ENCODE data around the gene NRXN2.
A peak's percentile ranks its signal among the peaks of the same experiment; 100 is the strongest.

Gene NRXN2

GRCh38 chr11:64744544-64745188 is 21.7 kb upstream of the NRXN2 start:
- DNase-seq, result peak; percentile 63
- Mint-ChIP-seq H3K27ac (peak overlapping the region; percentile 98), H3K36me3 (peaks cover 29% of the 10 kb centered on the region), H3K4me1 (peaks cover 50% of the 10 kb centered on the region), H3K27me3 (peaks cover 4% of the 10 kb centered on the region), H3K9me3 (no peaks in the 10 kb centered on the region), H3K4me3 (peak overlapping the region; percentile 98)
- CTCF ChIA-PET, result interaction anchor here (0.8 to 13.4 kb wide), 11 partner anchors 10 to 495 kb away, joined by 3 to 208 read pairs (median 6); partner anchors contain the start of genes CDC42BPG, PYGM and SF1

- peaks cover 35% of the 10 kb centered on the region for H3K36me3 Mint-ChIP-seq
- no peaks in the 10 kb centered on the region for H3K9me3 Mint-ChIP-seq
- DNase-seq, result peak; percentile 93
- H3K4me3 Mint-ChIP-seq, result peak within 1 kb of the TSS; percentile 98
- peak within 1 kb of the TSS; percentile 97 for H3K27ac Mint-ChIP-seq
- peaks cover 54% of the 10 kb centered on the region for H3K4me1 Mint-ChIP-seq
- H3K27me3 Mint-ChIP-seq, result peaks cover 4% of the 10 kb centered on the region
- CTCF ChIA-PET, result interaction anchor here (0.8 to 13.4 kb wide), 13 partner anchors 10 to 494 kb away, joined by 3 to 208 read pairs (median 4); partner anchors contain the start of genes CDC42BPG, PYGM and SF1
Measured at GRCh38 chr11:64743591-64744543, 20.9 kb upstream of the NRXN2 start, which contains the start of gene RASGRP2. TSS of gene RASGRP2 (minus strand) at chr11:64744142. CDS start at chr11:64742866, 1,276 bp downstream.

GRCh38 chr11:64742889-64743590 is 20.0 kb upstream of the NRXN2 start:
- Mint-ChIP-seq H3K36me3 (peaks cover 36% of the 10 kb centered on the region), H3K27me3 (peaks cover 4% of the 10 kb centered on the region), H3K27ac (no peak overlapping the region), H3K4me1 (peaks cover 53% of the 10 kb centered on the region), H3K4me3 (peak overlapping the region; percentile 96), H3K9me3 (no peaks in the 10 kb centered on the region)
- peak; percentile 81 for DNase-seq
- CTCF ChIA-PET, result interaction anchor here (1.2 to 13.4 kb wide), 9 partner anchors 9 to 103 kb away, joined by 3 to 208 read pairs (median 9); partner anchors contain the start of genes CDC42BPG, PYGM and SF1

- peak; percentile 62 for DNase-seq
- peak overlapping the region; percentile 14 for H3K27ac Mint-ChIP-seq
- H3K4me3 Mint-ChIP-seq, result peak overlapping the region; percentile 96
- peaks cover 4% of the 10 kb centered on the region for H3K27me3 Mint-ChIP-seq
- CTCF ChIA-PET, result interaction anchor here (1.2 to 13.4 kb wide), 6 partner anchors 24 to 102 kb away, joined by 3 to 208 read pairs (median 18); partner anchors contain the start of genes CDC42BPG, PYGM and SF1
- H3K9me3 Mint-ChIP-seq, result no peaks in the 10 kb centered on the region
- H3K36me3 Mint-ChIP-seq, result peaks cover 38% of the 10 kb centered on the region
- peaks cover 48% of the 10 kb centered on the region for H3K4me1 Mint-ChIP-seq
Measured at GRCh38 chr11:64742087-64742888, 19.3 kb upstream of the NRXN2 start.

- Mint-ChIP-seq H3K4me1 (peaks cover 42% of the 10 kb centered on the region), H3K9me3 (no peaks in the 10 kb centered on the region), H3K27ac (no peak overlapping the region), H3K27me3 (peaks cover 4% of the 10 kb centered on the region), H3K4me3 (peak overlapping the region; percentile 96), H3K36me3 (peaks cover 44% of the 10 kb centered on the region)
- DNase-seq, result no peak
- CTCF ChIA-PET, result interaction anchor here (1.1 to 13.4 kb wide), 4 partner anchors 16 to 52 kb away, joined by 3 to 208 read pairs (median 33); partner anchors contain the start of genes PYGM and SF1
Measured at GRCh38 chr11:64741375-64742086, 18.5 kb upstream of the NRXN2 start.

GRCh38 chr11:64739871-64740270 is 16.9 kb upstream of the NRXN2 start:
- DNase-seq, result no peak
- peaks cover 54% of the 10 kb centered on the region for H3K36me3 Mint-ChIP-seq
- CTCF ChIA-PET, result interaction anchor here (0.6 to 13.4 kb wide), 5 partner anchors 18 to 1655 kb away, joined by 3 to 208 read pairs (median 3); partner anchors contain the start of gene PYGM
- no peaks in the 10 kb centered on the region for H3K27me3 Mint-ChIP-seq
- peaks cover 37% of the 10 kb centered on the region for H3K4me1 Mint-ChIP-seq
- no peak overlapping the region for H3K4me3 Mint-ChIP-seq
- no peaks in the 10 kb centered on the region for H3K9me3 Mint-ChIP-seq
- peak overlapping the region; percentile 12 for H3K27ac Mint-ChIP-seq

GRCh38 chr11:64736654-64737053 is 13.7 kb upstream of the NRXN2 start:
- Mint-ChIP-seq H3K36me3 (peaks cover 65% of the 10 kb centered on the region), H3K9me3 (no peaks in the 10 kb centered on the region), H3K27me3 (no peaks in the 10 kb centered on the region), H3K4me3 (no peak overlapping the region), H3K4me1 (peaks cover 38% of the 10 kb centered on the region), H3K27ac (no peak overlapping the region)
- DNase-seq, result no peak
- CTCF ChIA-PET, result interaction anchor here (0.5 to 1.1 kb wide), 4 partner anchors 28 to 87 kb away, joined by 3 read pairs; no protein-coding TSS in a partner anchor

GRCh38 chr11:64735725-64736259 is 12.8 kb upstream of the NRXN2 start:
- Mint-ChIP-seq H3K36me3 (peaks cover 65% of the 10 kb centered on the region), H3K9me3 (no peaks in the 10 kb centered on the region), H3K4me3 (no peak overlapping the region), H3K4me1 (peaks cover 32% of the 10 kb centered on the region), H3K27ac (no peak overlapping the region), H3K27me3 (no peaks in the 10 kb centered on the region)
- DNase-seq, result no peak
- CTCF ChIA-PET, result interaction anchor here (0.6 to 1.1 kb wide), 2 partner anchors 29 to 86 kb away, joined by 3 read pairs; no protein-coding TSS in a partner anchor

GRCh38 chr11:64734811-64735724 is 12.1 kb upstream of the NRXN2 start:
- CTCF ChIA-PET, result interaction anchor here (0.6 to 2.4 kb wide), 2 partner anchors 9 to 26 kb away, joined by 3 to 10 read pairs; partner anchors contain the start of gene RASGRP2

GRCh38 chr11:64731601-64732000 is 8.6 kb upstream of the NRXN2 start:
- H3K36me3 Mint-ChIP-seq, result peaks cover 65% of the 10 kb centered on the region
- no peaks in the 10 kb centered on the region for H3K9me3 Mint-ChIP-seq
- H3K27ac Mint-ChIP-seq, result peak overlapping the region; percentile 19
- no peaks in the 10 kb centered on the region for H3K27me3 Mint-ChIP-seq
- CTCF ChIA-PET, result no interaction called here
- DNase-seq, result no peak
- no peak overlapping the region for H3K4me3 Mint-ChIP-seq
- H3K4me1 Mint-ChIP-seq, result peaks cover 20% of the 10 kb centered on the region

More at GRCh38 chr11:64734811-64735724, 12.1 kb upstream of the NRXN2 start:
- no peaks in the 10 kb centered on the region for H3K9me3 Mint-ChIP-seq
- no peak overlapping the region for H3K4me3 Mint-ChIP-seq
- H3K27me3 Mint-ChIP-seq, result no peaks in the 10 kb centered on the region
- peaks cover 65% of the 10 kb centered on the region for H3K36me3 Mint-ChIP-seq
- peaks cover 27% of the 10 kb centered on the region for H3K4me1 Mint-ChIP-seq
- peak overlapping the region; percentile 49 for H3K27ac Mint-ChIP-seq
- no peak for DNase-seq

- H3K4me3 Mint-ChIP-seq, result no peak overlapping the region
- no peaks in the 10 kb centered on the region for H3K27me3 Mint-ChIP-seq
- H3K4me1 Mint-ChIP-seq, result peaks cover 18% of the 10 kb centered on the region
- DNase-seq, result no peak
- H3K27ac Mint-ChIP-seq, result no peak overlapping the region
- CTCF ChIA-PET, result no interaction called here
- H3K36me3 Mint-ChIP-seq, result peaks cover 55% of the 10 kb centered on the region
- H3K9me3 Mint-ChIP-seq, result no peaks in the 10 kb centered on the region
Measured at GRCh38 chr11:64729851-64730382, 6.9 kb upstream of the NRXN2 start.

Data from activated naive CD4-positive, alpha-beta T cell treated with anti-CD3 and anti-CD28 coated beads, Interleukin-2, amount 10 ng/mL, durations not matched to agents 7 days and 5 days (primary cell).